Neural crest cell (in vitro differentiated cells): ENCODE results near the gene TIPIN. TPM values are rescaled to one million over a fixed set of nuclear protein-coding genes. Genes with fewer than 3 reads are reported as not detected.

ENCODE experiments used
- DNase-seq: peaks from one replicate; pipeline ENCODE4 v3.0.0; 2021; ENCODE audit warnings: low read depth, mixed read lengths, low spot score
- H3K27ac Mint-ChIP-seq: one replicate; pipeline ENCODE4 v1.8.0; 2021; ENCODE audit warnings: mild to moderate bottlenecking, mixed read lengths; ENCODE audit not compliant: unreplicated experiment
- H3K27me3 Mint-ChIP-seq: 2 replicates; pipeline ENCODE4 v1.8.0; 2021; ENCODE audit warnings: low read depth, mild to moderate bottlenecking, mixed read lengths
- H3K36me3 Mint-ChIP-seq: 2 replicates; pipeline ENCODE4 v1.8.0; 2021; ENCODE audit warnings: low read depth, mild to moderate bottlenecking, mixed read lengths
- H3K4me1 Mint-ChIP-seq: 2 replicates; pipeline ENCODE4 v1.8.0; 2021; ENCODE audit warnings: mixed read lengths
- H3K4me3 Mint-ChIP-seq: one replicate; pipeline ENCODE4 v1.8.0; 2021; ENCODE audit warnings: mild to moderate bottlenecking, mixed read lengths
- H3K9me3 Mint-ChIP-seq: 2 replicates; pipeline ENCODE4 v1.8.0; 2021; ENCODE audit warnings: mixed read lengths
- total RNA-seq: library from RNA; stranded (reverse); gene quantifications from 2 replicates; pipeline ENCODE4 v1.2.1, GENCODE V29; 2021
- TF ChIP-seq, protein P1 (sequence below): fragments of 200-600 bp; sonication (generic); conservative IDR thresholded peaks from 2 replicates; pipeline ENCODE4 v1.5.0; 2021; ENCODE audit warnings: antibody characterized with exemption, mild to moderate bottlenecking

TIPIN gene
- total RNA-seq, 1 donor from 2014 or later, result 23.4 TPM

DNA sequence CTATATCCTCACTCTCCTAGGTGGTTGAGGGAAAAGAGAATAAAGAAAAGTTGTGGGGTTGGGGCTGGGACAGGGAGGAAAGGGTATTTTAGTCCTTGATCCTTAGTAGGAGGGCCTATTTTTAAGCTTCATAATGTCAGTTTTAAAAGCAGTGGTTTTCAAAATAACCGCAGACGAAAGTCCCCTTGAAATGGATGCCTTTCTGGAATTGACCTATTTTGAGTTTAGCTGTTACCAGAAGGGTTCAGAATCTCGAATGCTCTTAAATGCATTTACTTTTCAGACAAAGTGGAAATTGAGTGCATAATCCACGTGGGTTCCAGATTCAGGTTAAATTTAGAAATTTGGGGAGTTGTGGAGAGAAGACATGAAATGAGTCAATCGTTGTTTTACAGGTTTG is 46.8 kb upstream of the TIPIN start:
- Mint-ChIP-seq H3K27me3 (no peaks in the 10 kb centered on the region), H3K36me3 (no peaks in the 10 kb centered on the region), H3K4me1 (peaks cover 63% of the 10 kb centered on the region), H3K27ac (no peak overlapping the region), H3K9me3 (no peaks in the 10 kb centered on the region), H3K4me3 (no peak overlapping the region)
- TF ChIP-seq, protein P1, sequence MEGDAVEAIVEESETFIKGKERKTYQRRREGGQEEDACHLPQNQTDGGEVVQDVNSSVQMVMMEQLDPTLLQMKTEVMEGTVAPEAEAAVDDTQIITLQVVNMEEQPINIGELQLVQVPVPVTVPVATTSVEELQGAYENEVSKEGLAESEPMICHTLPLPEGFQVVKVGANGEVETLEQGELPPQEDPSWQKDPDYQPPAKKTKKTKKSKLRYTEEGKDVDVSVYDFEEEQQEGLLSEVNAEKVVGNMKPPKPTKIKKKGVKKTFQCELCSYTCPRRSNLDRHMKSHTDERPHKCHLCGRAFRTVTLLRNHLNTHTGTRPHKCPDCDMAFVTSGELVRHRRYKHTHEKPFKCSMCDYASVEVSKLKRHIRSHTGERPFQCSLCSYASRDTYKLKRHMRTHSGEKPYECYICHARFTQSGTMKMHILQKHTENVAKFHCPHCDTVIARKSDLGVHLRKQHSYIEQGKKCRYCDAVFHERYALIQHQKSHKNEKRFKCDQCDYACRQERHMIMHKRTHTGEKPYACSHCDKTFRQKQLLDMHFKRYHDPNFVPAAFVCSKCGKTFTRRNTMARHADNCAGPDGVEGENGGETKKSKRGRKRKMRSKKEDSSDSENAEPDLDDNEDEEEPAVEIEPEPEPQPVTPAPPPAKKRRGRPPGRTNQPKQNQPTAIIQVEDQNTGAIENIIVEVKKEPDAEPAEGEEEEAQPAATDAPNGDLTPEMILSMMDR, result no peak
- DNase-seq, result no peak

DNA sequence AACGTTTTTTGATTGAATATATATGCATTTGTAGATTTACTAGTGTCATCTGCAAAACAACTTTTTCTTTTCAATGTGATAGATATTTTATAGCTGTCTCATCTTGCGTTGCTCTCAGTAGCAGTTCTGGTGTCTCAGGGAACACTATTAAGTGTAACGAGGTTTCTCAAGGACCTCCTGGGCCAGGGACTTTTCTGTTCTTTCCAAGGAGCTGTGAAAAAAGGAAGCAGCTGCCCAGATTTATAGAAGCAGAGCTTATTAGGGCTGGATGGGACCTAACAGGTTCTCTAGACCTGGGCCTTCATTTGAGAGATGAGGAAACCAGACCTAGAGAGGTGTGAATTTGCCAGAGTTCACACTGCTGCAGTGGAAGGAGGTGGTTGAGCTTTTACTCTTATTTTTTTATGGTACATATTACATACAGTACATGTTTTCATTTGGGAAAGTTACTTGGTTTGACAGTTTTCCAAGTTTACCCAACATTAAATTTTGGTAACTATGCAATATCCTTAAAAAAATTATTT is 46.3 kb upstream of the TIPIN start:
- no peaks in the 10 kb centered on the region for H3K27me3 Mint-ChIP-seq
- no peaks in the 10 kb centered on the region for H3K9me3 Mint-ChIP-seq
- DNase-seq, result no peak
- H3K36me3 Mint-ChIP-seq, result no peaks in the 10 kb centered on the region
- TF ChIP-seq, protein P1, result no peak
- no peak overlapping the region for H3K27ac Mint-ChIP-seq
- H3K4me3 Mint-ChIP-seq, result no peak overlapping the region
- H3K4me1 Mint-ChIP-seq, result peaks cover 58% of the 10 kb centered on the region

DNA sequence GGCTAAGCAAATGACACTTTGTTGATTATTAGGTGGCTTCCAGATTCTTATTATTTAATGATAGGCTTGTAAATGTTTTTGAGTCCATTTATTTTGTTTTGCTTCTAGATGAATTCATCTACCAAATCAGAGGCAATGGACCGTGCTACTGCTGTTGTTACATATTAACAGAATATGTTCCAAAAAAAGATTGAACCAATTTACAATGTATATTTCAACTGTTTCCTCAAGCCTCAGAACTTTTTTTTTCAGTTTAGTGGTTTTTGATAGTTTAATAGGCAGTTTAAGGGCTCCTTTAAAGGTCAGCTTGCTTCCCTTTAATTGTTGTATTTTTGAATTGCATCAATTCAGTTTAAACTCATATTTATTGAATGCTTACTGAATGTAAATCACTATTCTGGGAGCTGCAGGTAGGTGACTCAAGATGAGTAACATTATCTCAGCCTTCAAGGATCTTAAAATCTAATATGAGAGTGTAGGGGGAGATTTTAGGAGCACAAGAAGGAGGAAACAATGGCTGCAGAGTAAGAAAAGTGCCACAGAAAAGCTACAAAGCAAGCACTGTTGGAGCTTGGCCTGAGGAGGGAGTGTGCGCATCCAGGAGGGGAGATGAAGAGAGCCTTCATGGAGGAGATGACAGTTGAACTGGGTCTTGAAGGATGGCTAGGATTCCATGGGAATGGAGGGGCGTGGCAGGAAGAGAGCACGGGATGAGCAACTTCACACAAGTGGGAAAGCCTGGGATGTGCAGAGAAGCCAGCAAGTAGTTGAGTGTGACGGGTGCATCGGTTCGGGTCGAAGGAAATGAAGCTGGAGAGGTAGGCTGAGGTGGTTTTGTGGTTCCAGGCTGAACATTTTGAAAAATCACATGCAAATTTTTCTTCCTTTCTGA is 44.9 kb upstream of the TIPIN start:
- Mint-ChIP-seq H3K4me3 (peak overlapping the region; percentile 25), H3K36me3 (peaks cover 3% of the 10 kb centered on the region), H3K9me3 (no peaks in the 10 kb centered on the region), H3K27me3 (no peaks in the 10 kb centered on the region), H3K27ac (no peak overlapping the region), H3K4me1 (peaks cover 51% of the 10 kb centered on the region)
- TF ChIP-seq, protein P1, result no peak
- DNase-seq, result no peak

DNA sequence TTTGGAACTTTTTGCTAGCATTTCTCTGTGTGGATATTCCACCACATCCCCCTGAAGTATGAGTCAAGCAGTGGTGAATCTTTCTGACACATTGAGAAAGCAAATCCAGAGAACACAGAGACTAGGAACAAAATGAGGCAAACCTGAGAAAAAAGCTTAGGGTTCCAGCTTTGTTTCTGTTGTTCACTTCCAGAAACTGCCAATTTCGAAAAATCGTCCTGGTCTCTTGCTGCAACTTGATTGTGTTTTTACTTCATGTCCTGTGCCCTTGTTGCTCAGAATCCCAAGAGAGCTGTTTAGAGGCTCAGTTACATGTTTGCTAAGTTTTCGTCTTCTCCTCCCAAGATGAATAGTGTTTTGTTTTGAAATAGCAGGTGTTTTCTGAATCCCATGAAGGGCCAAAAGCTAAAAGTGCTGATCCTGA is 43.9 kb upstream of the TIPIN start:
- peaks cover 41% of the 10 kb centered on the region for H3K4me1 Mint-ChIP-seq
- H3K27ac Mint-ChIP-seq, result no peak overlapping the region
- DNase-seq, result no peak
- H3K36me3 Mint-ChIP-seq, result peaks cover 3% of the 10 kb centered on the region
- H3K4me3 Mint-ChIP-seq, result no peak overlapping the region
- H3K9me3 Mint-ChIP-seq, result no peaks in the 10 kb centered on the region
- TF ChIP-seq, protein P1, result no peak
- no peaks in the 10 kb centered on the region for H3K27me3 Mint-ChIP-seq

DNA sequence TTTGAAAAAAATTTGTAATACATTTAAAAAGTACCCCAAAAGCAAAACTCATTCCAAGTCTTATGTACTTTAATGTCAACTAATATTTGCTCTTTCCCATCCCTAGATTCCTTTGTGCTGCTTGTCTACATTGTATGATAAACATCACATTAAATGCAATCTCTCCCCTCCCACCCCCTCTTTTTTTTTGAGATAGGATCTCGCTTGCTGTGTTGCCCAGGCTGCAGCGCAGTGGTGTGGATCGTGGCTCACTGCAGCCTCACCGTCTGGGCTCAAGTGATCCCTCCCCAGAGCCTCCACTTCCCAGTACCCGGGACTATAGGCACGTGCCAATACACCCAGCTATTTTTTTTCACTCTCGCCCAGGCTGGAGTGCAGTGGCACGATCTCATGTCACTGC is 42.8 kb upstream of the TIPIN start:
- H3K36me3 Mint-ChIP-seq, result peaks cover 3% of the 10 kb centered on the region
- peaks cover 33% of the 10 kb centered on the region for H3K4me1 Mint-ChIP-seq
- DNase-seq, result no peak
- H3K4me3 Mint-ChIP-seq, result no peak overlapping the region
- no peak overlapping the region for H3K27ac Mint-ChIP-seq
- TF ChIP-seq, protein P1, result no peak
- H3K27me3 Mint-ChIP-seq, result no peaks in the 10 kb centered on the region
- no peaks in the 10 kb centered on the region for H3K9me3 Mint-ChIP-seq
